ENCODE measurements around the gene WDPCP.
"Not testable (repeated sequence)": the region's sequence is repeated elsewhere in the genome, so short reads cannot be mapped to it uniquely, and the experiment has no call there.

WDPCP gene

DNA sequence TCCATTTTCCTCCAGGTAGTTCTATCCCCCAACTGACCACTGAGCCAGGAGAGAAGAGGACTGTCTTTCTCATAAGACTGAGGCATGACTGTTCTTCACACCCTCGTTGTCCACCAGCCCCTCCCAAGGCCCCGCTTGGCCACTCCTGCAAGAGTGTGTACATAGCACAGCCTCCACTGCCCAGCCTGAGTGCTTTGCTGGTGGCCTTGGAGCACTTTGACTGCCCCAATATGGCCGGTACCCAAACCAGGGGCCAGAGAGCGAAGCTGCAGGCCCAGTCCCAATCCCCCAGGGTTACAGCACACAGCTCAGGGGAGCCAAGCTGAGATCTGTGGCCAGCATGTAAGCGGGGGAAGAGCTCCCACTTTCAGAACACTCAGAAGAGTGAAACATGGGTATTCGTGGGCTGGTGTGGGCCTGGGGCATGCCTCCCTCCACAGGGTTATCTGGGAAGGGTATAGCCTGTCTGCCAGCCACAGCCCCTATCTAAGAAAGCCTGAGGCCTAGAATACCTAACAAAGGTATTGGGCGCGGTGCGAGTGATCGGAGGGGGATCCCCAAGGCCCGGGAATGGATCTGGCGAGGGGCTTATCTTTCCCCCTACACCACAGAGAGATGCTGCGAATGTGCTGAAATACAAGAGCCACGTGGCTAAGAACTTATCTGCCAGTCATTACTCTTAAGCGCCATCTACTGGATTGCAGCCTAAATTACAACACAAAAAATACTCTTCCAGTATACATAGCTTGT, 163.8 kb downstream of the WDPCP start:
- in situ Hi-C loops (cut with MboI; ENCODE audit: low sequenced_read_pairs, unreplicated experiment), result no loop called here
- DNase-seq (ENCODE audit: low spot score), result peak; percentile 60
- peak; percentile 35 for TF ChIP-seq CTCF (IDR thresholded peaks at IDR 0.05; ENCODE audit: borderline replicate concordance, control extremely low read depth, extremely low read depth, insufficient read depth, missing control alignments)

GRCh38 chr2:63422556-63422955, 165.7 kb downstream of the WDPCP start:
- no peak for DNase-seq (ENCODE audit: low spot score)
- in situ Hi-C loops (cut with MboI; ENCODE audit: low sequenced_read_pairs, unreplicated experiment), result no loop called here
- no peak for TF ChIP-seq CTCF (IDR thresholded peaks at IDR 0.05; ENCODE audit: borderline replicate concordance, control extremely low read depth, extremely low read depth, insufficient read depth, missing control alignments)

GRCh38 chr2:63408530-63408929, 179.7 kb downstream of the WDPCP start:
- in situ Hi-C loops (cut with MboI; ENCODE audit: low sequenced_read_pairs, unreplicated experiment), result no loop called here
- DNase-seq (ENCODE audit: low spot score), result no peak
- TF ChIP-seq CTCF (IDR thresholded peaks at IDR 0.05; ENCODE audit: borderline replicate concordance, control extremely low read depth, extremely low read depth, insufficient read depth, missing control alignments), result no peak

DNA sequence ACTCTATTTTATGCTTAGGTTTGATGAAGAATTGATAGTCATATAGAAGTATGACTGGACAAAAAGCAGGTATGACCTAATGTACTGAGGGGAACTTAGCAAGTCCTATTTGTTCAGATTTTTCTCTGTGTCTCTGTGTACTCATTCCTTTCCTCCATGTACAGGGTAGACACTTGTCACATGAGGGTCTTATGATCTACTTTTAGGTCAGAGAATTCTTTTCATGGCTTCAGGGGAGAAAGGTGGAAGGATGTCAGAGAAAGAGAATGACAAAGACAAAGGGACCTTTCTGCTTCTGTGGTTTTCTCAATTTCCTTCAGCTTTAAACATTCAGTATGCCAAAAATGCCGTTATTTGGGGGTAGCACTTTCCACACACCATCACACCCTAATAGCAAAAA, 181.6 kb downstream of the WDPCP start:
- in situ Hi-C loops (cut with MboI; ENCODE audit: low sequenced_read_pairs, unreplicated experiment), result no loop called here
- DNase-seq (ENCODE audit: low spot score), result no peak
- TF ChIP-seq CTCF (IDR thresholded peaks at IDR 0.05; ENCODE audit: borderline replicate concordance, control extremely low read depth, extremely low read depth, insufficient read depth, missing control alignments), result no peak

DNA sequence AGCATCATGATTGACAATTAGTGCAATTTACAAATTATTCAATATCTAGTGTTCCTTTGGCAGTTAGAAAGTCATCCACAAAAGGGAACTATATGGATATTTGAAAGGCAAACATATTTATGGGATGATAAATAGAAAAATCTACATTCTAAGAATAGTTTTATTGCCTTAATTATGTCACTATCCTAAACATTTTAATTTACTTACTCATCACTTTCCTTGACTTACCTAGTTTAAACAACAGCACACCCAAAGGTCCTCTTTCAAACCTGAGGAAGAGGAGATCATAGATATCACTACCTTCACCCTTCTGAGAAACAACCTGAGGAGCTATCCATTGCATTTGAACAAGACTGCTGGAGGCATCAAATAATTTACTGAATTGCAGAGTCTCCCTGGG, 184.5 kb downstream of the WDPCP start:
- in situ Hi-C loops (cut with MboI; ENCODE audit: low sequenced_read_pairs, unreplicated experiment), result no loop called here
- TF ChIP-seq CTCF (IDR thresholded peaks at IDR 0.05; ENCODE audit: borderline replicate concordance, control extremely low read depth, extremely low read depth, insufficient read depth, missing control alignments), result no peak
- no peak for DNase-seq (ENCODE audit: low spot score)

DNA sequence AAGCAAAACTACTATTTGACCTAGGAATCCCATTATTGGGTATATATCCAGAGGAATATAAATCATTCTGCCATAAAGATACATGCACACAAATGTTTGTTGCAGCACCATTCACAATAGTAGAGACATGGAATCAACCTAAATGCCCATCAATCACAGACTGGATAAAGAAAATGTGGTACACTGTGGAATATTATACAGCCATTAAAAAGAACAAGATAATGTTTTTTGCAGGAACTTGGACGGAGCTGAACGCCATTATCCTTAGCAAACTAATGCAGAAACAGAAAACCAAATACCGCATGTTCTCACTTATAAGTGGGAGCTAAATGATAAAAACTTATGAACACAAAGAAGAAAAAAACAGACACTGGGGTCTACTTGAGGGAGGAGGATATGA, 185.4 kb downstream of the WDPCP start:
- DNase-seq (ENCODE audit: low spot score); in situ Hi-C loops (cut with MboI; ENCODE audit: low sequenced_read_pairs, unreplicated experiment): not testable (repeated sequence)

GRCh38 chr2:63399156-63399555, 189.1 kb downstream of the WDPCP start:
- TF ChIP-seq CTCF (IDR thresholded peaks at IDR 0.05; ENCODE audit: borderline replicate concordance, control extremely low read depth, extremely low read depth, insufficient read depth, missing control alignments), result no peak
- in situ Hi-C loops (cut with MboI; ENCODE audit: low sequenced_read_pairs, unreplicated experiment), result no loop called here
- no peak for DNase-seq (ENCODE audit: low spot score)
